ENCODE measurements around the gene GLRX2.

Gene GLRX2

DNA sequence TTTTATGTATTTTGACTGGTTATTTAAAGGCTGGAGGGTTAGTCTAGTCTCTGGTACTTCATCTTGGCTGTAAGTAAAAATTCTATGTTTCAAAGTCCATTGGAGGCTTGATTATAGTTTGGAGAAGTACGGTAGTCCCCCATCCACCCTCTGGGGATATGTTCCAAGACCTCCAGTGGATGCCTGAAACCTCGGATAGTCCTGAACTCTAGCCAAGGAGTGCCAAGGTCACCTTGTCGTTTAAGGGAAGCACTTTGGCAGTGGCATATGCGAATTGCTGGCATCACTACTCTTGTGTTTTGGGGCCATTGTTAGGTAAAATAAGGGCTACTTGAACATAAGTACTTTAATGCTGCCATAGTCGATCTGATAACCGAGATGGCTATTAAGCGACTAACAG is 35.0 kb upstream of the GLRX2 start:
- no peak overlapping the region for H3K4me3 ChIP-seq (ENCODE audit: control insufficient read depth, low read depth, low read length)
- TF ChIP-seq CTCF (conservative IDR thresholded peaks at IDR 0.05; ENCODE audit: control insufficient read depth, insufficient read depth, low read depth, low read length), result no peak

GRCh38 chr1:193131266-193131860 is 26.1 kb upstream of the GLRX2 start:
- DNase-seq (ENCODE audit: low read depth), result no peak
- no peak overlapping the region for H3K4me3 ChIP-seq (ENCODE audit: control insufficient read depth, low read depth, low read length)
- TF ChIP-seq CTCF (conservative IDR thresholded peaks at IDR 0.05; ENCODE audit: control insufficient read depth, insufficient read depth, low read depth, low read length), result no peak

More for the DNA sequence above, 35.0 kb upstream of the GLRX2 start:
- no peak for DNase-seq (ENCODE audit: low read depth)

DNA sequence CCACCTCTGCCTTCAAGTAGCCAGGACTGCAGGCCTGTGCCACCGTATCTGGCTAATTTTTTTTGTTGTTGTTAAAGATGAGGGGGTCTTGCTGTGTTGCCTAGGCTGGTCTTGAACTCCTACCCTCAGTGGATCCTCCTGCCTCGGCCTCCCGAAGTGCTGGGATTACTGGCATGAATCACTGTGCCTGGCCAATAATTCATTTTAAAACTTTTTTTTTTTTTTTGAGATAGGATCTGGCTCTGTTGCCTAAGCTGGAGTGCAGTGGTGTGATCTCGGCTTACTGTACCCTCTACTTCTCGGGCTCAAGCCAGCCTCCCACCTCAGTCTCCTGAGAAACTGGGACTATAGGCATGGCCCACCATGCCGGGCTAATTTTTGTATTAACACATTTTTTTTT is 20.2 kb upstream of the GLRX2 start:
- no peak overlapping the region for H3K4me3 ChIP-seq (ENCODE audit: control insufficient read depth, low read depth, low read length)
- no peak for DNase-seq (ENCODE audit: low read depth)
- no peak for TF ChIP-seq CTCF (conservative IDR thresholded peaks at IDR 0.05; ENCODE audit: control insufficient read depth, insufficient read depth, low read depth, low read length)

- no peak for DNase-seq (ENCODE audit: low read depth)
- H3K4me3 ChIP-seq (ENCODE audit: control insufficient read depth, low read depth, low read length), result peak overlapping the region; percentile 82
- no peak for TF ChIP-seq CTCF (conservative IDR thresholded peaks at IDR 0.05; ENCODE audit: control insufficient read depth, insufficient read depth, low read depth, low read length)
Observed at GRCh38 chr1:193123751-193124150, 18.5 kb upstream of the GLRX2 start.

DNA sequence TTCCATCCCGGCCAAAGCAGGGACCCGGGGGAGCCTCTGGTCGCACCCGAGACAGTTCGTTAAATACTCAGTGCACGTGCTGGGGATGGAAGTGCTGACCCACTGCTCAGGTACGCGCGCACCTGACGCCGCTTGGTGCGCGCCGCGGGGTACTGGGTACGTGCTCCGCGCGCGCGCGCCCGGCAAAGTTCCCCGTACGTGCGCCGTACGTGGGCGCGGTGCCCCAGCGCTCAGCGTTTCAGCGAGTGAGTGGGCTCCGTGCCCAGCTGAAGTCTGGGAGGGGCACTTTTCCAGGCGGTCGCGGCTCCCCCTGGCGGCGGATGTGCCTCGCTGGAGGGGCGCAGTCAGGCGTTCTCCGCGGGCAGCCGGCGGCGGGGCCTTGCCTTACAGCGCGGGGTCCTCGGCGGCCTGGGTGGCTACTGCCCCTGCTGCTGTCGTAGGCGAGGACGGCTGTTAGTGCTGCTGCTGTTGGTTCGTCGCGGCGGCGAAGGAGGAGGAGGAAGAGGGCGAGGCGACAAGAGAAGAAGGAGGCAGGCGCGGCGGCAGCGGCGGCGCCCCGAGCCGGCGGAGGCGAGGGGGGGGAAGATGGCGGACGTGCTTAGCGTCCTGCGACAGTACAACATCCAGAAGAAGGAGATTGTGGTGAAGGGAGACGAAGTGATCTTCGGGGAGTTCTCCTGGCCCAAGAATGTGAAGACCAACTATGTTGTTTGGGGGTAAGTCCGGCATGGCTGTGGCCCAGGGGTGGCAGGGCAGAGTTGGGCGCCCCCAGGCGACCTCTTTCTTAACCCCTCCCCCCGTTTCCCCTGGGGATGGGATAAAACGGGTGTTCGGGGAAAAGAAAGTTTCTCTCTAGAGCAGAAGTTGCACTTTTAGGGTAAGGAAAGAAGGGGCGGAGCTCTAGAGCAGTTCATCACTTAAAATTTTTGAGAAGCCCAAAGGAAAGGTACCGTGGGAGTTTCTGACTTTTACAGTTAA is 16.7 kb upstream of the GLRX2 start, which contains the start of gene CDC73:
Gene CDC73, plus strand, starts transcription at position 416 of the 978 bp plus-strand sequence. Its CDS starts 170 bp downstream, at position 586.
- peak; percentile 93 for DNase-seq (ENCODE audit: low read depth)
- H3K4me3 ChIP-seq (ENCODE audit: control insufficient read depth, low read depth, low read length), result peak within 1 kb of the TSS; percentile 82
- TF ChIP-seq CTCF (conservative IDR thresholded peaks at IDR 0.05; ENCODE audit: control insufficient read depth, insufficient read depth, low read depth, low read length), result peak; percentile 59

GRCh38 chr1:193120604-193121166 is 15.5 kb upstream of the GLRX2 start:
- TF ChIP-seq CTCF (conservative IDR thresholded peaks at IDR 0.05; ENCODE audit: control insufficient read depth, insufficient read depth, low read depth, low read length), result no peak
- peak overlapping the region; percentile 82 for H3K4me3 ChIP-seq (ENCODE audit: control insufficient read depth, low read depth, low read length)
- no peak for DNase-seq (ENCODE audit: low read depth)
